ENCODE results near the gene NUDT3. TPM values are rescaled to one million over a fixed set of nuclear protein-coding genes. Genes with fewer than 3 reads are reported as not detected.

The NUDT3 gene
- total RNA-seq, 6 experiments from 2014 or later = 14.5 to 22.7 (median 16.7) TPM

- ATAC-seq (no peak), DNase-seq (peak in 1 of 3 donors; percentile 39)
- Histone ChIP-seq H3K4me1 (peaks cover 0 to 10% (median 3%) of the 10 kb centered on the region in 4 donors), H3K9me3 (no peaks in the 10 kb centered on the region), H3K4me3 (no peak overlapping the region), H3K27ac (no peak overlapping the region), H3K36me3 (no peaks in the 10 kb centered on the region), H3K27me3 (no peaks in the 10 kb centered on the region)
- 94% methylated on average over 16 of the region's 17 CpGs for WGBS (ENCODE audit: insufficient coverage, low coverage, low lambda C conversion rate, missing lambda C conversion rate)
- intact Hi-C loops (cut with DNase I) = no loop called here
- TF ChIP-seq CTCF (IDR thresholded peaks at IDR 0.05) (no peak), POLR2A (IDR thresholded peaks at IDR 0.05) (no peak)
Measured at GRCh38 chr6:34231566-34232336, 160.7 kb downstream of the NUDT3 start.

GRCh38 chr6:34230653-34231371 is 161.7 kb downstream of the NUDT3 start:
- ATAC-seq = no peak
- TF ChIP-seq CTCF (IDR thresholded peaks at IDR 0.05) (no peak), POLR2A (IDR thresholded peaks at IDR 0.05) (no peak)
- Histone ChIP-seq H3K4me3 (no peak overlapping the region), H3K4me1 (peaks cover 0 to 4% (median 0%) of the 10 kb centered on the region in 4 donors), H3K27me3 (no peaks in the 10 kb centered on the region), H3K27ac (no peak overlapping the region), H3K36me3 (no peaks in the 10 kb centered on the region), H3K9me3 (no peaks in the 10 kb centered on the region)
- DNase-seq = peak in 1 of 3 donors; percentile 37
- intact Hi-C loops (cut with DNase I) = no loop called here
- 77% methylated on average over 5 of the region's 5 CpGs for WGBS (ENCODE audit: insufficient coverage, low coverage, low lambda C conversion rate, missing lambda C conversion rate)

- no peak for DNase-seq
- TF ChIP-seq CTCF (IDR thresholded peaks at IDR 0.05) (no peak), POLR2A (IDR thresholded peaks at IDR 0.05) (no peak)
- H3K4me1 ChIP-seq = no peaks in the 10 kb centered on the region
- H3K36me3 ChIP-seq = no peaks in the 10 kb centered on the region
- no peaks in the 10 kb centered on the region for H3K9me3 ChIP-seq
- H3K27me3 ChIP-seq = no peaks in the 10 kb centered on the region
- WGBS (ENCODE audit: insufficient coverage, low coverage, low lambda C conversion rate, missing lambda C conversion rate) = 90% methylated on average over 5 of the region's 8 CpGs
- H3K4me3 ChIP-seq = no peak overlapping the region
- ATAC-seq = no peak
- no peak overlapping the region for H3K27ac ChIP-seq
- intact Hi-C loops (cut with DNase I) = no loop called here
Measured at GRCh38 chr6:34229877-34230276, 162.6 kb downstream of the NUDT3 start.

Small RNAs within 50 kb of the gene (microRNA-seq; reads per million reads assigned to microRNA genes)
- 0 reads per million in 2 donors for gene MIR6835

Small RNAs within 50 kb of the gene (small RNA-seq; reads per million reads assigned to genes)
- gene MIR6835 = 0 reads per million in 2 experiments

Other genes starting within 250 kb of the NUDT3 start
- gene GRM4, start 246.6 kb downstream of the NUDT3 start, total RNA-seq = not detected
- 10 to 100 TPM in 5 of 6 experiments, 1 to 10 TPM in 1; 7.9 to 23.6 (median 14.8) TPM for gene HMGA1, start 155.8 kb downstream of the NUDT3 start, total RNA-seq
- 10 to 100 TPM in 1 of 6 experiments, 1 to 10 TPM in 5; 5.0 to 13.4 (median 8.8) TPM for gene SMIM29, start 143.7 kb downstream of the NUDT3 start, total RNA-seq
- 100 to 1,000 TPM; 355 to 727 (median 398) TPM for gene RPS10, start 33.4 kb upstream of the NUDT3 start, total RNA-seq
- under 1 TPM in 5 of 6 experiments, not detected in 1; 0.05 to 0.37 (median 0.22) TPM for gene PACSIN1, start 73.4 kb upstream of the NUDT3 start, total RNA-seq
- gene SPDEF, start 163.7 kb upstream of the NUDT3 start, total RNA-seq = not detected